Measurements from ENCODE around the gene ADGRB2.

ADGRB2 gene

DNA sequence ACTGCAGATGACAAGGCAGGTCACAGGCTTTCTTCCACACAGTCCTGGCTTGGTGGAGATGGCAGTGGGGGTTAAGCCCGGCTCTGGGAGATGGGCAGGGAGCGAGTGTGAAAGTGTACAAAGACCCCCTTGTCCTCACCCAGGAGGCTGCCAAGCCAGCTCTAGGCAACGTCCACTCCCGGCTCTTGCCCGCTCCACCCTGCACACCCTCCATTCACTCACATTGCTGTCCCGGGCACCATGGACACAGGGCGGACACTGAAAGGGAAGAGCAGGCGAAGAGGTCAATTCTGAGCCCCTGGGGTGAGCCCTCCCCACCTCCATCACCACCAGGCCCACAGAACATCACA, 69.2 kb downstream of the ADGRB2 start:
- no peaks in the 10 kb centered on the region for H4K20me1 ChIP-seq (ENCODE audit: insufficient read depth, low read length)
- H3F3A ChIP-seq (ENCODE audit: insufficient read depth, low read length) = no peaks in the 10 kb centered on the region
- H3K27me3 ChIP-seq (replicated peaks; ENCODE audit: insufficient read depth, low read length) = peaks cover 73% of the 10 kb centered on the region
- no peaks in the 10 kb centered on the region for H3K9me2 ChIP-seq (replicated peaks; ENCODE audit: insufficient read depth, low read length)
- no peak overlapping the region for H2AFZ ChIP-seq (ENCODE audit: low read length)
- H3K9ac ChIP-seq (ENCODE audit: low read length) = no peak overlapping the region
- H3K4me1 ChIP-seq (ENCODE audit: low read length) = no peaks in the 10 kb centered on the region
- no peaks in the 10 kb centered on the region for H3K79me2 ChIP-seq (ENCODE audit: low read length)
- H3K9me3 ChIP-seq (replicated peaks; ENCODE audit: insufficient read depth, low read length) = no peaks in the 10 kb centered on the region
- TF ChIP-seq, protein P1, sequence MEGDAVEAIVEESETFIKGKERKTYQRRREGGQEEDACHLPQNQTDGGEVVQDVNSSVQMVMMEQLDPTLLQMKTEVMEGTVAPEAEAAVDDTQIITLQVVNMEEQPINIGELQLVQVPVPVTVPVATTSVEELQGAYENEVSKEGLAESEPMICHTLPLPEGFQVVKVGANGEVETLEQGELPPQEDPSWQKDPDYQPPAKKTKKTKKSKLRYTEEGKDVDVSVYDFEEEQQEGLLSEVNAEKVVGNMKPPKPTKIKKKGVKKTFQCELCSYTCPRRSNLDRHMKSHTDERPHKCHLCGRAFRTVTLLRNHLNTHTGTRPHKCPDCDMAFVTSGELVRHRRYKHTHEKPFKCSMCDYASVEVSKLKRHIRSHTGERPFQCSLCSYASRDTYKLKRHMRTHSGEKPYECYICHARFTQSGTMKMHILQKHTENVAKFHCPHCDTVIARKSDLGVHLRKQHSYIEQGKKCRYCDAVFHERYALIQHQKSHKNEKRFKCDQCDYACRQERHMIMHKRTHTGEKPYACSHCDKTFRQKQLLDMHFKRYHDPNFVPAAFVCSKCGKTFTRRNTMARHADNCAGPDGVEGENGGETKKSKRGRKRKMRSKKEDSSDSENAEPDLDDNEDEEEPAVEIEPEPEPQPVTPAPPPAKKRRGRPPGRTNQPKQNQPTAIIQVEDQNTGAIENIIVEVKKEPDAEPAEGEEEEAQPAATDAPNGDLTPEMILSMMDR (IDR thresholded peaks at IDR 0.05; ENCODE audit: low read length) = no peak
- TF ChIP-seq EZH2 (optimal IDR thresholded peaks at IDR 0.05; ENCODE audit: low read depth, low read length) (no peak), EZH2phosphoT487 (IDR thresholded peaks at IDR 0.05; ENCODE audit: low read length) (no peak)
- H3K27ac ChIP-seq (ENCODE audit: low read length) = no peak overlapping the region
- no peak overlapping the region for H3K4me3 ChIP-seq (ENCODE audit: low read length)
- no peak overlapping the region for H3K4me2 ChIP-seq (ENCODE audit: low read depth, low read length)
- DNase-seq = no peak
- H3K36me3 ChIP-seq (replicated peaks; ENCODE audit: insufficient read depth, low read length) = no peaks in the 10 kb centered on the region

DNA sequence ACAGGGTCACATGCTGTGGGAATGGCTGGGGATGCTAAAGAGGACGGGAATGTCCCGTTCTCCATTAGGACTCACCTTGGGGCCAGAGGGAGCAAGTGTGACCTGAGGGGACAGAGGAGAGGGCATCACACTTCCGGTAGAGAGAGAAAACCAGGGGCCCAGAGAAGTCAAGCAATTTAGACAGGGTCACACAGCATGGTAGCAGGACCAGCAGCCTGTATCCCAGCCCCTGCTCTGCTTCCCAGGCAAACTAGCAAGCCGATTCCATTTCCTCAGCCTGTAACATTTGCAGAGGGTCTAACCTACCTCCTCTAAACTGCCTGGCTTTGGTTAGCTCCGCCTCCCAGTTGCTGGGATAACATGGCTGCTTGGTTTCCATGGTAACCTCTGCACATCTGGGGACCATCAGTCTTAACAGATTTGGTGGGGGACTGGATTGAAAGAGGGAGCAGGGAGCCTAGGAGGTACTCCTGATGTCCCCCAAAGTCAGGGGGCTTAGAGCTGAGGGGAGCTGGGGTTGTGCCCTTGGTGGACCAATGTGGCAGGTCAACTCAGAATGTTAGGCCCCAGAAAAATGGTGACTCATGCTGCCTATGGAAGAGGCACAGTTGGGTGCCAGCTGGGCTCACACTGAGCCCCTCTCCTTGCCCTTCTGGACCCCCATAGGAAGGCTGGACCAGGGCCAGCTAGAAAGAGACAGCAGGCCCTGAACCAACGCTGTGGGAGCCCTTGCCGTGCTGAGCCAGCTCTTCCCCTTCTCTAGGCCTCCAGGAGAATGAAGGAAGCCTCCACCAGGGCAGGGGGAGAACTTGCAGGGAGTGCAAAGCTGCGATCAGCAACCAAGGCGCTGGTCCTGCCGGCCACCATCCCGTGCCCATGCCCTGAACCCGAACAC, 69.8 kb downstream of the ADGRB2 start:
- H3K79me2 ChIP-seq (ENCODE audit: low read length) = no peaks in the 10 kb centered on the region
- H3F3A ChIP-seq (ENCODE audit: insufficient read depth, low read length) = no peaks in the 10 kb centered on the region
- H3K4me1 ChIP-seq (ENCODE audit: low read length) = no peaks in the 10 kb centered on the region
- no peaks in the 10 kb centered on the region for H3K36me3 ChIP-seq (replicated peaks; ENCODE audit: insufficient read depth, low read length)
- no peak overlapping the region for H2AFZ ChIP-seq (ENCODE audit: low read length)
- no peak overlapping the region for H3K4me3 ChIP-seq (ENCODE audit: low read length)
- no peak for DNase-seq
- H3K9me3 ChIP-seq (replicated peaks; ENCODE audit: insufficient read depth, low read length) = no peaks in the 10 kb centered on the region
- TF ChIP-seq EZH2phosphoT487 (IDR thresholded peaks at IDR 0.05; ENCODE audit: low read length) (no peak), EZH2 (optimal IDR thresholded peaks at IDR 0.05; ENCODE audit: low read depth, low read length) (no peak)
- TF ChIP-seq, protein P1 (IDR thresholded peaks at IDR 0.05; ENCODE audit: low read length) = no peak
- peaks cover 79% of the 10 kb centered on the region for H3K27me3 ChIP-seq (replicated peaks; ENCODE audit: insufficient read depth, low read length)
- H3K9me2 ChIP-seq (replicated peaks; ENCODE audit: insufficient read depth, low read length) = no peaks in the 10 kb centered on the region
- no peak overlapping the region for H3K9ac ChIP-seq (ENCODE audit: low read length)
- no peak overlapping the region for H3K27ac ChIP-seq (ENCODE audit: low read length)
- H3K4me2 ChIP-seq (ENCODE audit: low read depth, low read length) = no peak overlapping the region
- H4K20me1 ChIP-seq (ENCODE audit: insufficient read depth, low read length) = no peaks in the 10 kb centered on the region

DNA sequence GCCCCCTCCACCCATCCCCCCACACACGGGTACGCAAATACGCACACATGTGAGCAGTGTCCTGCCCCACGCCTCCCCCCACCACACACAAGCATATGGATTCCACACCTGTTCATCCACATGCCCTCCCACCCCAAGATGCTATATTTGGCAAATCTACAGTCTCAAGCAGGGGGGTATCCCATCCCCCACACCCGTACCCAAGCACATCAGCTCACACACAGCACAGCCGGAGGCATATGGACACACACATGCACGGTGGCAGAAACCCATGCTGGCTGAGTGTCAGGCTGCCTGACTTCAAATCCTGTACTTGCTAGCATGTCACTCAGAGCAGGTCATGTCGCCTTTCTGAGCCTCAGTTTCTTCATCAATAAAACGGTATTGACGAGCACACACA, 70.9 kb downstream of the ADGRB2 start:
- DNase-seq = no peak
- Histone ChIP-seq H3K79me2 (ENCODE audit: low read length) (no peaks in the 10 kb centered on the region), H4K20me1 (ENCODE audit: insufficient read depth, low read length) (no peaks in the 10 kb centered on the region), H3K27me3 (replicated peaks; ENCODE audit: insufficient read depth, low read length) (peaks cover 84% of the 10 kb centered on the region), H3F3A (ENCODE audit: insufficient read depth, low read length) (no peaks in the 10 kb centered on the region), H3K9me3 (replicated peaks; ENCODE audit: insufficient read depth, low read length) (no peaks in the 10 kb centered on the region), H3K9me2 (replicated peaks; ENCODE audit: insufficient read depth, low read length) (no peaks in the 10 kb centered on the region), H3K27ac (ENCODE audit: low read length) (no peak overlapping the region), H2AFZ (ENCODE audit: low read length) (no peak overlapping the region), H3K4me1 (ENCODE audit: low read length) (no peaks in the 10 kb centered on the region), H3K9ac (ENCODE audit: low read length) (no peak overlapping the region), H3K4me3 (ENCODE audit: low read length) (no peak overlapping the region), H3K36me3 (replicated peaks; ENCODE audit: insufficient read depth, low read length) (no peaks in the 10 kb centered on the region), H3K4me2 (ENCODE audit: low read depth, low read length) (no peak overlapping the region)
- no peak for TF ChIP-seq EZH2 (optimal IDR thresholded peaks at IDR 0.05; ENCODE audit: low read depth, low read length)
- no peak for TF ChIP-seq EZH2phosphoT487 (IDR thresholded peaks at IDR 0.05; ENCODE audit: low read length)
- TF ChIP-seq, protein P1 (IDR thresholded peaks at IDR 0.05; ENCODE audit: low read length) = no peak

All from MM.1S (cell line).